Gastroesophageal sphincter (tissue), 3 donors: ENCODE data around the gene TEKT1.

Experiments used
- EP300 ChIP-seq: sonication (generic); formaldehyde crosslinking; IDR thresholded peaks from one replicate; pipeline ENCODE4 v1.6.1; 2017; ENCODE audit warnings: antibody characterized with exemption, mild to moderate bottlenecking
- POLR2A ChIP-seq, 2 donors: fragments of 450-650 bp; IDR thresholded peaks; one replicate each; pipeline ENCODE4 v1.6.1; 2017; ENCODE audit warnings: antibody characterized with exemption in 2 of 2, mild to moderate bottlenecking in 2 of 2, moderate library complexity in 1 of 2
- TF ChIP-seq, protein P1 (sequence below), 4 experiments: fragments of 200-600 bp in 2 of 4; fragments of 450-650 bp in 2 of 4; sonication (generic) in 1 of 4; IDR thresholded peaks; one replicate each; pipeline ENCODE4 v1.5.1; 2017 to 2019; ENCODE audit warnings: antibody characterized with exemption in 4 of 4, mild to moderate bottlenecking in 2 of 4, moderate library complexity in 2 of 4

DNA sequence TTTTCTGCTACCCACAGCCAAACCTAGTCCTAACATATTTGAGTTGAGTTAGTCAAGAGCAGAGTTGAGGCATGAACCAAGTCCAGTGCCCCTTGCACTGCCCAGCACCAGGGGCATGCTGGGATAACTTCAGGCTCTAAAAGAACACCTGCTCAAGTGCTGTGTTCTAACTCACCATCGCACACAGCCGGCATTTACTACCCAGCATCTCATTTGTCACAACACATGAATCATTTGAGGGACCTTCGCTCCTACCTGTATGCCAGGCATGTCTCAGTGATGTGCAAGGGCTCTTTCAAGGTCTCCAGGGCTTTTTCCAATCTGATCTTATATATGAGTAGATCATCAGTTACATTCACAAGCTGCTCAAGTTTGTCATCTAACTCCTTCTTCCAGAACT is 12.6 kb downstream of the TEKT1 start:
- TF ChIP-seq, protein P1, sequence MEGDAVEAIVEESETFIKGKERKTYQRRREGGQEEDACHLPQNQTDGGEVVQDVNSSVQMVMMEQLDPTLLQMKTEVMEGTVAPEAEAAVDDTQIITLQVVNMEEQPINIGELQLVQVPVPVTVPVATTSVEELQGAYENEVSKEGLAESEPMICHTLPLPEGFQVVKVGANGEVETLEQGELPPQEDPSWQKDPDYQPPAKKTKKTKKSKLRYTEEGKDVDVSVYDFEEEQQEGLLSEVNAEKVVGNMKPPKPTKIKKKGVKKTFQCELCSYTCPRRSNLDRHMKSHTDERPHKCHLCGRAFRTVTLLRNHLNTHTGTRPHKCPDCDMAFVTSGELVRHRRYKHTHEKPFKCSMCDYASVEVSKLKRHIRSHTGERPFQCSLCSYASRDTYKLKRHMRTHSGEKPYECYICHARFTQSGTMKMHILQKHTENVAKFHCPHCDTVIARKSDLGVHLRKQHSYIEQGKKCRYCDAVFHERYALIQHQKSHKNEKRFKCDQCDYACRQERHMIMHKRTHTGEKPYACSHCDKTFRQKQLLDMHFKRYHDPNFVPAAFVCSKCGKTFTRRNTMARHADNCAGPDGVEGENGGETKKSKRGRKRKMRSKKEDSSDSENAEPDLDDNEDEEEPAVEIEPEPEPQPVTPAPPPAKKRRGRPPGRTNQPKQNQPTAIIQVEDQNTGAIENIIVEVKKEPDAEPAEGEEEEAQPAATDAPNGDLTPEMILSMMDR (IDR thresholded peaks at IDR 0.05): no peak
- TF ChIP-seq POLR2A (IDR thresholded peaks at IDR 0.05) (no peak), EP300 (no peak)
